NCI-H82 (cell line): ENCODE data around the gene DNAH14.
"Not testable (repeated sequence)": the region's sequence is repeated elsewhere in the genome, so short reads cannot be mapped to it uniquely, and the experiment has no call there.

Experiments used
- DNase-seq: peaks from one replicate; lab custom pipeline; 2025; lab: John Stamatoyannopoulos, UW

DNAH14 gene

DNA sequence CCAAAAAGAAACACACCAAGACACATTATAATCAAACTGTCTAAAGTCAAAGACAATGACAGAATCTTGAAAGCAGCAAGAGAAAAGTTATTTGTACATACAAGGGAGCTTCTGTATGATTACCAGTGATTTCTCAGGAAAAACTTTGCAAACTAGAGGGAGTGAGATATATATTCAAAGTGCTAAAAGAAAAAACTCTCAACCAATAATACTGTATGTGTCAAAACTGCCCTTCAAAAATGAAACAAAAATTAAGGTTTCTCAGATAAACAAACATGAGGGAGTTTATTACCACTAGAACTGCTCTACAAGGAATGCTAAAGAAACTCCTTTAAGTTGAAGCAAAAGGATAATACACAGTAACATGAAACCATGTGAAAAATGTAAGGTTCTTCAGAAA is 418.9 kb downstream of the DNAH14 start:
- DNase-seq, result no peak

DNA sequence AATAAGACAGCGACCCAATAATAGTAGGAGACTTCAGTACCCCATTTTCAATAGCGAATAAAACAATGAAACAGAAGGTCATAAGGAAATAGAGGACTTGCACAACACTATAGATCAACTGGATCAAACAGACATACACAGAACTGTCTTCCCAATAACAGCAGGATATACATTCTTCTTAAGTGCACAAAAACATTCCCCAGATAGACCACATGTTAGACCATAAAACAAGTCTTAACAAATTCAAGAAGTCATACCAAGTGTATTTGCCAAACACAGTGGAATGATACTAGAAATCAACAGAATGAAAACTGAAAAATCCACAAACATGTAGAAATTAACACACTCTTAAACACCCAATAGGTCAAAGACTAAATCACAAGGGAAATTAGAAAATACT is 420.4 kb downstream of the DNAH14 start:
- no peak for DNase-seq

DNA sequence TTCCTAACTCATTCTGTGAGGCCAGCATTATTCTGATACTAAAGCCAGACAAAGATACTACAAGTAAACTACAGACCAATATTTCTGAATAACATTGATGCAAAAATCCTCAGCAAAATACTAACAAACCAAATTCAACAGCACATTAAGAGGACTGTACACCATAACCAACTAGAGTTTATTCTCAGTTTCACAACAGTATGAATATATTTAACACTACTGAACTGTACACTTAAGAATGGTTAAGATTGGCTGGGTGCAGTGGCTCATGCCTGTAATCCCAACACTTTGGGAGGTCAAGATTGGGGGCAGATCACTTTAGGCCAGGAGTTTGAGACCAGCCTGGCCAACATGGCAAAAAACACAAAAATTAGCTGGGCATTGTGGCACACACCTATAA is 421.4 kb downstream of the DNAH14 start:
- DNase-seq, result no peak

DNA sequence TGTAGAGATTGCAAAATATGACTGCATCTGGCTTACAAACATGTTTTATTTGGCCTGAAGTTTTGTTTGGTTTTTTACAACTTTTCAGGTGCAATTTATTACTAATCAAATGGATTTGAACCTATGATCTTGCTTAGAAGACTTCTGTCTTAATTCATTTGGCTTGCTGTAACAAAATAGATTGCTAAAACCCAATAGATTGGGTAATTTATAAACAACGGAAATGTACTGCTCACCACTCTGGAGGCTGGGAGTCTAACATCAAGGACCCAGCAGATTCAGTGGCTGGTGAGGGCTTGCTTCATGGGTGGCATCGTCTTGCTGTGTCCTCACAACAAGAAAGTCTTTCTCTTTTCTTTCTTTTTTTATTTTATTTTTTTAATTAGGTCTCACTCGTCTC is 425.4 kb downstream of the DNAH14 start:
- no peak for DNase-seq

DNA sequence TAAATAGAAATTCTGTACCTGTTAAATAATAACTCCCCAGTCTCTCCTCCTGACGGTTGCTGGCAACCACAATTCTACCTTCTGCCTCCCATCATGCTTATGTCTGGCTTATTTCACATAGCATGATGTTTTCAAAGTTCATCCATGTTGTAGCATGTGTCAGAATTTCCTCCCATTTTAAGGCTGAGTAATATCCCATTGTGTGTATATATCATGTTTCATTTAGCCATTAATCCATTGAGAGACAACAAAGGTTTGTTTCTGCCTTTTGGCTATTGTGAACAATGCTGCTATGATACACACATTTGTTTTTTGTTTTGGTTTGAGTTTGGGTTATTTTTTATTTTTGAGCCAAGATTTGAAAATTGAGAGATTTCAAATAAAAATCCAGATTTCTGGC is 426.4 kb downstream of the DNAH14 start:
- no peak for DNase-seq

DNA sequence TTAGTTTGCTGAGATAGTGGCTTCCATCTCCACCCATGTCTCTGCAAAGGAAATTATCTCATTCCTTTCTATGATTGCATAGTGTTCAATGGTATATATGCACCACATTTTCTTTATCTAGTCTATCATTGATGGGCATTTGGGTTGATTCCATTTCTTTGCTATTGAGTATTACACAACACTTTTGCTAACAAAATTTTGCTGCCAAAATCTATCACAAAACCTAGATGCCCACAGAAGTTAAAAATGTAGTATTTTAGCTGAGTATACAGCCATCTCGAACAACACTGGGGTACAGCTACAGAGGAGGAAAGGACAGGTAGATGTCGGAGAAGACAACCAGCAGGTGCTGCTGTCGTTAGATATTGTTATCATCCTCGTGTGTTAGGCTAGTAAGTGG is 430.6 kb downstream of the DNAH14 start:
- DNase-seq, result no peak

DNA sequence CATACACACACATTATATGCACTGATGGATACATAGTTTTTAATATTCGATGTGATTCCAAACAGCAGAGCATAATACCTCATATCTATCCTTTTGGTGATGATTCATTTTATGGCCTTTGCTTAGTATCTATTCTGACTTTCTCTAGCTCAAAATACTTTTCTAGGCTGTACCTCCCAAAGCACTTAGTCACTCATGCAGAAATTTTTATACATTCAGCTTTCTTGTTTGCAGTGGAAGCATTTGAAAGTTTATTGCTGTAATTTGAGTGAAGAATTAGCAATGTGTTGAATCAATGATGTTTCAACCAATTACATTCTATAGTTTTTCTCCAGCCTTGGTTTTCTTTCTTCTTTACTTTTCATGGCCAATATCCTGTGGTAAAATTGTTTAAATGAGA is 431.7 kb downstream of the DNAH14 start:
- DNase-seq, result no peak

DNA sequence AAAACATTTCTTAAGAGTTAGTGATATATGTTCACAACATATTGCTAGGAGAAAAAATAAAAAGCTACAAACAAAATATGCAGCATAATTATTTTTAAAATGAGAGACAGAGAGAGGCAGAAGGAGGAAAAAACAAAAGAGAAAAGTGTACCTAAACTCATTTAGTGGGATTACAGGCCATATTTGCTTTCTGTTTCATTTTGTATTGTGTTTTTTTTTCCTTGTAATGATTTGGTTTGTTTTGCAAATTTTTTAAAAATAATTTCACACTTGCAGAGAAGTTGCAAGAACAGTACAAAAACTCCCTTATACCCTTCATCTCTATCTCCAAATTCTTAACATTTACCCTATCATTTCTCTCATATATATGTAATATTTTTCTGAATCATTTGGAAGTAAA is 433.3 kb downstream of the DNAH14 start:
- DNase-seq, result no peak

DNA sequence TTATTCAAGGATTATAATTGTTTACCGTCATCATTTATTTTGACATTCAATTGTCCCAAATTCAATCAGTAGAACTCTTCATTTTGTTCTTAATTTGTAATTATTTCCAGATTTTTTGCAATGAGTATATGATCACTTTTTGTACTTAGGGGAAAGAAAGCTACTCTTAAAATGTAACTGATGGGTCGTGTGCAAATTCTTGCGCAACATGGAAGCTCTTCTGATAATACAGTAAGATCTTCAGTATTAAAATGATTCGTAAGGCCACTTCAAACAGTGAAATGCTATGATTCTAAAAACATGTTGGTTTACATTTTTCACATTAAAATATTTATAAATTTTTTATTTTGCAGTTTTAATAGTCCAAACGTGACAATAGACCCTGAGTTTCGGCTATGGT is 435.0 kb downstream of the DNAH14 start:
- no peak for DNase-seq

DNA sequence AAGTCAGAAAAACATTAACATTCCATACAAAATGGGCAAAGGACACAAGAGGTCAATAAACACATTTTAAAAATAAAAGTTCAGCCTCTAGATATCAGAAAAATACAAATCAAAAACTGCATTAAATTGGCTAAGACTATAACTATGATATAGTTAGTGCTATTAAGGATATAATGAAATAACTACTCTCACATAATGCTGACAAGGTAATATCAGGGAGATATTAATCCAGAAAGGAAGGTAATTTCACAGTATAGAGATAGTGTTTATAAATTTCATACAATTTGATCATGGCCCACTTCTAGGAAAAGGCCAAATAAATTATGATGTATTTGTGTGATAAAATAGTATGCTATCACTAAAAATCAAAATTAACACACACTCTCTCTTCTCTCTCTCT is 436.5 kb downstream of the DNAH14 start:
- DNase-seq, result no peak

DNA sequence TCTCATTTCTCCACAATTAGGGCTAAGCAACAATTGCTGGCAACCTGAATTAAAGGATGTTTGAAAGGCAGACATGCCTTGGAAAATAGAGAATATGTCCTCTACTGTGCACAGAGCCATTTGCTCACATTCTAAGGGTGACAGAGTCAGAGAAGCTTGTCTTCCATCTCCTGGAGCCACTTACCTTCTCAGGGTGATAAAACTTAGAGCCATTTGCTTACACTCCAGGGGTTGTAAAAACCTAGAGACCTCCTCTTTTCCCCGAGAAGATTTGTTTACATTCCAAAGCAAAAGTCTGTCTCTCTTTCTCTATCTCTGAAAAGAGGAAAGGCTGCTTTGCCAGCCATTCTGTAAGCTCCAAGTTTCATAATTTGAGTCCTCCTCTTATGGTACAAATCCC is 437.1 kb downstream of the DNAH14 start:
- no peak for DNase-seq

DNA sequence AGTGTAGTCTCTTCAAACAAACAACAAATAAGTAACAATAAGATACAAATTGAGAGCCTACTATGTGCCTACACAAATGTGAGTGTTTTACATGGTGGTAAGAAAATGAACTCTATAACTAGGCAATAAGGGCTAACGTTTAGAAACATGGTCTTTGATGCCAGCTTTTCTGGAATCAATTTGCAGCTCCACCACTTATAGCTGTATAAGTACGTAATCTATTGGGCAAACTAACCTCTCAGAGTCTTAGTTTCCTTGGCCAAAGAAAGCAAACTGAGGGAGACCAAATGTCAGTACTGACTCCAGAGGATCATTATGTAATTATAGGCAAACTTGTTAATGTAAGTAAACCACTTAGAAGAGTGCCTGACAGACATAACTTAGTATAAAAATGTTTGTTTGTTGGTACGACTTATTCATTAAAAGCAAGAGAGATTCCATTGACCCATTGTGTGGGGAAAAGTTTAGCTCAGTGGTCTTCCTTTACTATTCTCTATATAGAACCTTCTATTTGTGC is 438.6 kb downstream of the DNAH14 start:
- DNase-seq, result no peak

DNA sequence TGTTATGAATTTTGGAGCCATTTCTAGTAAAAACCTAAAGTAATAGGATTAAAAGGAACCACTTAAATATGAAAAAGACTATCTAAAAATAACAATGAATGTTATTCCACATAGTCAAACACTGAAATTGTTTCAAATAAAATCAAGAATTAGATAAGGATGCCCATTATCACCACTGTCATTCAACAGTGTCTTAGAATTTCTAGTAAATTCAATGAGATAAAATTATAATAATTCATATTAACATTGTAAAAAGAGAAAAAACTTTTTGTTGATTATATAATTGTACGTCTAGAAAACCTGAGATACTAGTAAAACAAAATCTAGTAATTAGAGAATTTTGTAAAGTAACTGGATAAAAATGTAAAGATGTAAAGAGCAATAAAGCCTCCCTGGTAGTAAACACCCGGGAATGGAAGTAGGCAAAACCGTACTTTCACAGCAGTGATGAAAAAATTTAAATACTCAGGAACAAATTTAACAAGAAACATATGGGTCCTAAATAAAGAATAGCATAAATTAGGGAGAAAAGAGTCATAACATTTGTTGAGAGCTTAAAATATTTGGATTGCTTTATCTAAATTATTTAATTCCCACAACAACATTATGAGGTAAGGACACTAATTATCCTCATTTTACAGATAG is 442.0 kb downstream of the DNAH14 start:
- no peak for DNase-seq

DNA sequence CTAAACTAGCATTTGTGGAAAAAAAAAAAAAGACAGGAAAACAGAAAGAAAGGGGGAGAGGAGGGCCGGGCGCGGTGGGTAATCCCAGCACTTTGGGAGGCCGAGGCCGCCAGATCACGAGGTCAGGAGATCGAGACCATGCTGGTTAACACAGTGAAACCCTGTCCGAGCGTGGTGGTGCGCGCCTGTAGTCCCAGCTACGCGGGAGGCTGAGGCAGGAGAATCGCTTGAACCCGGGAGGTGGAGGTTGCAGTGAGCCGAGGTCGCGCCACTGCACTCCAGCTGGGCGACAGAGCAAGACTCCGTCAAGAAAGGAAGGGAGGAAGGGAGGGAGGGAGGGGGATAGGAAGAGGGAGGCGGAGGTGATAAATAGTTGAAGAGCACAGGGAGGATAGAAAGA is 443.7 kb downstream of the DNAH14 start:
- DNase-seq, result no peak

DNA sequence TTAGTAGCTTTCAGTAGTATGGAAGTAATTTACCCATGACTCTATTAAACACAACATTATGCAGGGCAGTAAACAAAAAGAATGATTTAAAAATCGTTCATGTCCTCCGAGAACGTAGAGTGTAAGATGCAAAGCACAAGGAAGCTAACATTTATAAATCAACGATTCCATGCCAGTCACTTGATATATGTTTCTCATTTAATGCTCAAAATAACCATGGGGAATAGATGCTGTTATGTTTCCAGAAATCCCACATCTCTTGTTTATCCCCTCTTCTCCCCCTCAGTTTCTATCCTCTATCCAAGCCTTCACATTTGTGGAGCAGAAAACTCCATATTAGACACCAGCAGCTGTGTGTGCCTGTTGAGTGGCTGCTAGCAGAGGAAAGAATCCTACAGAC is 445.5 kb downstream of the DNAH14 start:
- no peak for DNase-seq

DNA sequence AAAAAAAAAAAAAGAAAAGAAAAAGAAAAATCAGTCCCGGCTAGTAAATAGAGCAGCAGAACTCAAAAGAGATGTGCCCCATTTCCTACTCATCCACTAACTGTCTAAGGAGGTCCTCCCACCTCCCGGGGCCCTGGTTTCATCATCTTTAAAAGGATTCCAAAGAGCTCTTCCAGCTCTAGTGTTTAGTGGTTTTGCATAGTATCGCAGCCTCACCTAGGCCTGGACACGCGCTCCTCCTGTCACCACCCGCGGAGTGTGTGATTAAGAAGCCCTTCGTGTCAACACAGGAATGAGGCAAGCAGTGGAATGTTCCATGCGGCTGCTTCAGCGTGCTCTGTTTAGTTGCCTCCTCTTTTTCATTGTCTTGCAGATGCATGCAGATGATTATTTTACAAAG is 449.4 kb downstream of the DNAH14 start:
- DNase-seq, result peak; percentile 15

DNA sequence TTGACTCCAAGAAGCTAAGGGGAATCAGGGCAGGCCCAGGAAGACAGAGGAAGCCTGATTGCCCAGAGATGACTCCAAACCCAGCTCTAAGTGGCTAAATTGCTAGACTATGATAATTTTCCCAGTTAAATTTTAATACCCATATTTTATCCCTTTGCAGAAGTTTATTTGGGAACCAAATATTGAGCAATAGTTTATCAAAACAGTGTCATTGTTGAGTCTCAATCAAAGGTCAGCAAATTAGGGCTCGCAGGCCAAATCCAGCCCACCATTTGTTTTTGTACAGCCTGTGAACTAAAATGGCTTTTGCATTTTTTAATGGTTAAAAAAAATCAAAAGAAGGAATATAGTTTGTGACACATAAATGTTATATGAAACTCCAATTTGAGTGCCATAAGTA is 451.2 kb downstream of the DNAH14 start:
- no peak for DNase-seq

DNA sequence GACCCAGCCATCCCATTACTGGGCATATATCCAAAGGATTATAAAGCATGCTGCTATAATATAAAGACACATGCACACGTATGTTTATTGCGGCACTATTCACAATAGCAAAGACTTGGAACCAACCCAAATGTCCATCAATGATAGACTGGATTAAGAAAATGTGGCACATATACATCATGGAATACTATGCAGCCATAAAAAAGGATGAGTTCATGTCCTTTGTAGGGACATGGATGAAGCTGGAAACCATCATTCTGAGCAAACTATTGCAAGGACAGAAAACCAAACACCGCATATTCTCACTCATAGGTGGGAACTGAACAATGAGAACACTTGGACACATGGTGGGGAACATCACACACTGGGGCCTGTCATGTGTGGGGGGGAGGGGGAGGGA is 457.4 kb downstream of the DNAH14 start:
- not testable (repeated sequence) for DNase-seq

DNA sequence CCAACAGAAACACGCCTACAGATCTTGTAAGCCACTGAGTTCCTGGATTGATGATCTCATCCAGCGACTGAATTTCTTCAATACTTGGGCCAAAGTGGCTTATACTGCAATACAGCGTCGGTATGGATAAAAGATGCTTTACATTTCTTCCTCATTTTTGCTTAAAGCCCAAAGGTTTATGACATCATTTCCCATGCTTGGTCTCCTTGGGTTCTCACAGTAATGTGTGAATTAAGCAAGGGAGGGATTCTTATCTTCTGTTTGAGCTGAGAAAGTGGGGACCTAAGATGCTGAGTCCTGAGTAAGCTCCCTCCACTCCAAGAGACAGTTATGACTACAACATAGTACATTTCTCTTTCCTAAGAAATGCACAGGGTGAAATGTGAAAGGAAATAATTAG is 458.9 kb downstream of the DNAH14 start:
- no peak for DNase-seq

DNA sequence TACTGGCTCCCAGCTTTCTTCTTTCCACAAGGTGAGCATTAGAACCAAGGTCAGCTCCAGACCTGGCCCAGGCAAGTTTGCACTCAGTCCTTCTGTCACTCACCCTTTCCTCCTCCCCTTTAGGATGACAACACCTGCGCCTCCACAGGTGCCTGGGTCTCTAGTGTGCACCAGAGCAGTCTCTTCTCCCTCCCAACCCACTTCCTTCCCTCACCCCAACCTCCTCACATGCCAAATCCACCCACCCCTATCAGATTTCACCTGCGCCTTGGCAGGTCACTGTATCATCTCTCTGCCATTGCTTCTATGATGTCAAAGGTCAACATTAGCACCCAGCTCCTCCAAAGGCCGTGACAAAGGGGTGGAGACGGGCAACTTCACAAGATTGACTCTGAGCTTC is 460.4 kb downstream of the DNAH14 start:
- DNase-seq, result no peak

DNA sequence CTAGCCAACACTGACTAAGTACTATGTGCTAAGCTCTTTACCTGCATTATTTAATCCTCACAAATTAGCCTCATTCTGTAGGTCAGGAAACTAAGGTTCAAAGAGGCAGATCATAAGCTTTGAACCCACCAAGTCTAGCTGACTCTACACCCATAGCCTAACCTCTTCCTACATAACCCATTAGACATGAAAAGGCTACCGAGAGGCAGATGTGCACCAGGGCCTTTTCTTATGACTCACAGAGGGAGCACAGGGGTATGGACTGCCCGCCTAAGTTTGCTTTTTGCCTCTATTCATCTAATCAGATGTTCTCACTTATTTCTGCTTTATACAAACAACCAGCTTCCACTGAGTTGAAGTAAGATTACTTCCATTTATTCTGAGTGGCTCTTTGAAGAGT is 466.9 kb downstream of the DNAH14 start:
- DNase-seq, result no peak

DNA sequence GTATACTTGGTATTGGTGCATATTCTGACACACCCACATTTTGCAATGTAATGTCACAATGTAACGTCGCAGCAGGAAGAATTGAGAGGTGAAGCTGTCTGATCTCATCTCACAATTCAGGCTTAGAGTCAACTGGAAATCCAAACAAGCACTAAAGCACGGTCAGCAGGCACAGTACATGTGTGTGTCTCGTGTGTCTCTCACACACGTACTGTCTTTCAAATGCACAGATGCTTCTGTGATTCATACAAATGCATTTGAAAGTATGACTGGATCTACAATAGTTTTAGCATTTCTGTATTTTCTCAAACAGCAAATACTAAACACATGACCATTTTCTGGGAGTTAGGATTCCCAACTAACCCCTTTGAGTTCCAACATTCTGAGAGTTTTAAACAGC is 471.5 kb downstream of the DNAH14 start:
- no peak for DNase-seq

DNA sequence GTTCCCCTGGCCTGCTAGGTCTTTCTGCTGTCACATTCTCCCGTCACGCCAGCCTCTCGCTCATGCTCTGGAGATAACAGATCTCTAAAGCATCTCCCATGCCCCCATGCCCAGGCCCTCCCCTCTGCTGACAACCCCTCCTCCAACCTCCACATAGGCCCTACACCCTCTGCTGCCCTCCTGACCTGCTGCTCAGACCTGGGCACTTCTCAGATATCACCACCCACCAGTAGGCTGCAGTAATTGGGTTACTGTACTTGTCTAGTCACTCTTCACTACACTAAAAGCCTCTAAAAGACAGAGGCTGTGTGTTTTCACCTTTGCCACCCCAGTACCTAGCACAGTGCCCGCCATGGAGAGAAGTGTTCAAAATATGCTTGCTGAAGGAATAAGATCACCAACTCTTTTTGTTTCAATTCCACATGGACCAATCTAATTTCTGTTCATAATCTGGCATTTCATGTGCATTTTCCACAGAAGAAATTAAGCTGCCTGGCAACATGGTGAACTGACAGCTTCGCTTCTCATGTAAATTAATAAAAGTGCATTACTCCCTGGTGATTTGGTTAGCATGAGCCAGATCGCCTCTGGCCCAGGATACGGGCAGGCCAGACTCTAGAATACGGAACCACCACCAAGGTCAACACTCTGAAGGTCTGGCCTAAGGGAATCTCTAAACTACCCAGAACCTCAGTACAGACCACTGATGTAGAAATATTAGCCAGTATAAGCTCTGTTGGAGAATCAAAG is 477.7 kb downstream of the DNAH14 start:
- DNase-seq, result no peak

DNA sequence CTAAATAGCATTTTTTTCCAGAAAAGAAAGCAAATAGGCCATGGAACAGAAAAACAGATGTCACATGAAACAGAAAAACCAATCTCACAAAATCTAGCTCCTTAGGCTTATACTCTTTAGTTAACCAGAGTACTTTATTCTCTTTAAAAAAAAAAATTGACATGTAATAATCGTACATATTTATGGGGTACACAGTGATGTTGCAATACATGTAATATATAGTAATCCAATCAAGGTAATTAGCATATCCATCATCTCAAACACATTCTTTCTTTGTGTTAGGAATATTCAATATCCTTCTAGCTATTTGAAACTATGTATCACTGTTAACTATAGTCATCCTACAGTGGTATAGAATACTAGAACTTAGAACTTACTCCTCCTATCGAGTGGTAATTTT is 478.3 kb downstream of the DNAH14 start:
- no peak for DNase-seq
